Measurements from ENCODE around the gene USP24.

DNA sequence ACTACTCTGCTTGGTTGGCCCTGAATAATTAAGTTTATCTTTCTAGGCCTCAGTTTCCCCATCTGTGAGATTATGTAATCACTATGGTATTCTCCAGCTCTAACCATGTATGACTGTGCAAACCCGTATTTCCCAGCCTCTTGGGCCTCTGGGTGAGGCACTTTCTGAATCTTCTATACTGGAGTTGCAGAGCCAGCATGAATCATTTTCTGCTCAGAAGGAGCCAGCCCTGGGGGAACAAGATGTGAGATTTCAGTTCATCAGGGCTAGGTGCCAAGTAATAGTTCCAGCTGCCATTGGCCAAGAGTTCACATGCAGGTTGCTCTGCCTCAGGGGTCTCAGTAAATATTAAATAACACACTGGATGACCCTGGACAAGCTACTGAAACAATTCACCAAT, 47.7 kb upstream of the USP24 start:
- TF ChIP-seq, protein P1, sequence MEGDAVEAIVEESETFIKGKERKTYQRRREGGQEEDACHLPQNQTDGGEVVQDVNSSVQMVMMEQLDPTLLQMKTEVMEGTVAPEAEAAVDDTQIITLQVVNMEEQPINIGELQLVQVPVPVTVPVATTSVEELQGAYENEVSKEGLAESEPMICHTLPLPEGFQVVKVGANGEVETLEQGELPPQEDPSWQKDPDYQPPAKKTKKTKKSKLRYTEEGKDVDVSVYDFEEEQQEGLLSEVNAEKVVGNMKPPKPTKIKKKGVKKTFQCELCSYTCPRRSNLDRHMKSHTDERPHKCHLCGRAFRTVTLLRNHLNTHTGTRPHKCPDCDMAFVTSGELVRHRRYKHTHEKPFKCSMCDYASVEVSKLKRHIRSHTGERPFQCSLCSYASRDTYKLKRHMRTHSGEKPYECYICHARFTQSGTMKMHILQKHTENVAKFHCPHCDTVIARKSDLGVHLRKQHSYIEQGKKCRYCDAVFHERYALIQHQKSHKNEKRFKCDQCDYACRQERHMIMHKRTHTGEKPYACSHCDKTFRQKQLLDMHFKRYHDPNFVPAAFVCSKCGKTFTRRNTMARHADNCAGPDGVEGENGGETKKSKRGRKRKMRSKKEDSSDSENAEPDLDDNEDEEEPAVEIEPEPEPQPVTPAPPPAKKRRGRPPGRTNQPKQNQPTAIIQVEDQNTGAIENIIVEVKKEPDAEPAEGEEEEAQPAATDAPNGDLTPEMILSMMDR (IDR thresholded peaks at IDR 0.05) = no peak
- TF ChIP-seq EZH2phosphoT487 (IDR thresholded peaks at IDR 0.05) (no peak), EZH2 (IDR thresholded peaks at IDR 0.05) (no peak)
